K562 (cell line): Measurements from ENCODE around the gene ZNF839. TPM values are rescaled to one million over a fixed set of nuclear protein-coding genes. Genes with fewer than 3 reads are reported as not detected.
A peak's percentile ranks its signal among the peaks of the same experiment; 100 is the strongest.

Source experiments
- ADNP ChIP-seq: fragments of 200-800 bp; sonication (Bioruptor generic); IDR thresholded peaks from 2 replicates; pipeline ENCODE4 v1.6.1; 2016; ENCODE audit warnings: missing genetic modification characterization, missing compliant biosample characterization
- CHD2 ChIP-seq: IDR thresholded peaks from 2 replicates; pipeline ENCODE4 v1.6.1; 2011; ENCODE audit warnings: low read depth, low read length
- CREB1 ChIP-seq, 2 experiments: sonication (generic) in 1 of 2; formaldehyde crosslinking in 1 of 2; IDR thresholded peaks; 2 replicates each; pipeline versions ENCODE4 v1.6.1 to v1.8.0; 2012 to 2022; ENCODE audit warnings: inconsistent platforms in 1 of 2, mild to moderate bottlenecking in 1 of 2, missing genetic modification reagents in 1 of 2, moderate library complexity in 1 of 2
- CSDE1 ChIP-seq, 2 experiments: fragments of 450-650 bp; IDR thresholded peaks; 2 replicates each; pipeline ENCODE4 v1.6.1; 2016; ENCODE audit warnings: mild to moderate bottlenecking in 1 of 2
- E2F6 ChIP-seq, 2 experiments: IDR thresholded peaks; 2 replicates each; pipeline ENCODE4 v1.6.1; 2011; ENCODE audit warnings: borderline replicate concordance in 1 of 2, control low read depth in 1 of 2, low read depth in 1 of 2, low read length in 1 of 2, mild to moderate bottlenecking in 1 of 2, mixed read lengths in 1 of 2, moderate library complexity in 1 of 2; ENCODE audit not compliant: insufficient read depth in 1 of 2, insufficient read length in 1 of 2, poor library complexity in 1 of 2, severe bottlenecking in 1 of 2; ENCODE audit errors: extremely low read depth in 1 of 2
- GABPB1 ChIP-seq: sonication (generic); formaldehyde crosslinking; IDR thresholded peaks from 2 replicates; pipeline ENCODE4 v1.8.0; 2022; ENCODE audit warnings: mild to moderate bottlenecking, missing genetic modification reagents
- KAT2B ChIP-seq: IDR thresholded peaks from one replicate; pipeline ENCODE4 v1.6.1; 2012; ENCODE audit warnings: low read depth, mild to moderate bottlenecking, control low read depth, inconsistent platforms, low read length, moderate library complexity
- MIER1 ChIP-seq: fragments of 450-650 bp; IDR thresholded peaks from 2 replicates; pipeline ENCODE4 v1.6.1; 2016; ENCODE audit warnings: antibody characterized with exemption, mild to moderate bottlenecking, low read depth
- RB1 ChIP-seq: fragments of 450-650 bp; IDR thresholded peaks from 2 replicates; pipeline ENCODE4 v1.6.1; 2017; ENCODE audit warnings: low read depth, mild to moderate bottlenecking
- RBM22 ChIP-seq: fragments of 200-400 bp; formaldehyde crosslinking; IDR thresholded peaks from 2 replicates; pipeline ENCODE4 v1.6.1; 2018; ENCODE audit warnings: low read length, low read depth; ENCODE audit not compliant: poor library complexity, severe bottlenecking
- SMARCA4 ChIP-seq: fragments of 450-650 bp; IDR thresholded peaks from 2 replicates; pipeline ENCODE4 v1.6.1; 2016
- SMARCB1 ChIP-seq: IDR thresholded peaks from 2 replicates; pipeline ENCODE4 v1.6.1; 2011; ENCODE audit warnings: improper control_type of control experiment, low read depth; ENCODE audit not compliant: insufficient read length
- SNRNP70 ChIP-seq: fragments of 200-400 bp; formaldehyde crosslinking; optimal IDR thresholded peaks from 2 replicates; pipeline ENCODE3; 2017; ENCODE audit warnings: low read depth, low read length
- SP1 ChIP-seq: sonication (generic); formaldehyde crosslinking; IDR thresholded peaks from 2 replicates; pipeline ENCODE4 v1.8.1; 2022; ENCODE audit warnings: mild to moderate bottlenecking, missing genetic modification reagents
- TBP ChIP-seq: optimal IDR thresholded peaks from 2 replicates; pipeline ENCODE3; 2011; ENCODE audit warnings: low read depth, low read length, improper control_type of control experiment
- ZFX ChIP-seq: sonication (generic); formaldehyde crosslinking; IDR thresholded peaks from 2 replicates; pipeline ENCODE4 v1.8.0; 2022; ENCODE audit warnings: mild to moderate bottlenecking, missing genetic modification reagents, moderate library complexity
- ZMIZ1 ChIP-seq, 2 experiments: fragments of 150-350 bp in 1 of 2; IDR thresholded peaks; 2 replicates each; pipeline ENCODE4 v1.6.1; 2012 to 2016; ENCODE audit warnings: low read depth in 2 of 2, low read length in 2 of 2, mild to moderate bottlenecking in 1 of 2, moderate library complexity in 1 of 2
- ZNF197 ChIP-seq: fragments of 200-800 bp; sonication (Bioruptor generic); IDR thresholded peaks from 2 replicates; pipeline ENCODE4 v1.6.1; 2016; ENCODE audit warnings: low read depth, missing genetic modification characterization, missing compliant biosample characterization
- polyA plus RNA-seq, 8 experiments: library from polyadenylated mRNA; depleted of rRNA in 4 of 8; stranded (reverse) in 5 of 8; unstranded in 3 of 8; fragments of >200 nt; fragmentation: Nextera tagmentation in 2 of 8; fragmentation: Illumina TruSeq in 1 of 8; extraction: Ambion mirVana in 2 of 8; extraction: Trizol in 1 of 8; gene quantifications; 2 replicates each; pipeline versions ENCODE4 v1.2.1 to v1.2.3, GENCODE V29; 2011 to 2014; ENCODE audit warnings: inconsistent platforms in 1 of 8, missing spikeins in 1 of 8
- total RNA-seq, 7 experiments: library from RNA; depleted of rRNA in 6 of 7; stranded (reverse); fragments of >200 nt in 6 of 7; fragmentation: Illumina TruSeq in 2 of 7; extraction: Trizol in 2 of 7; gene quantifications; 2 replicates each; pipeline versions ENCODE4 v1.2.1 to v1.2.3, GENCODE V29; 2011 to 2021; ENCODE audit warnings: low replicate concordance in 1 of 7

Gene ZNF839
- total and polyA plus RNA-seq, 9 of the 15 experiments (the other 6 are each of a cell fraction or from before 2014, with no cell fraction given) = 0.42 to 8.4 (median 5.7) TPM

- TF ChIP-seq RBM22 (peak; percentile 97), SNRNP70 (no peak), CHD2 (0 out of 2 replicates have a peak, but pooled peaks have one; percentile 21), SP1 (peak; percentile 80; the same call in 1 of the 2 replicates), MIER1 (no peak), SMARCA4 (0 out of 2 replicates have a peak, but pooled peaks have one; percentile 25), SMARCB1 (no peak), ZFX (peak; percentile 68), ADNP (peak; percentile 95), ZMIZ1 (IDR thresholded peaks at IDR 0.05; ENCODE audit: low read depth in 2 of 2, low read length in 2 of 2) (no peak), ZNF197 (CRISPR knock-in tag) (no peak), E2F6 (IDR thresholded peaks at IDR 0.05; ENCODE audit: borderline replicate concordance in 1 of 2, extremely low read depth in 1 of 2, insufficient read depth in 1 of 2, insufficient read length in 1 of 2, low read depth in 1 of 2, low read length in 1 of 2, poor library complexity in 1 of 2, severe bottlenecking in 1 of 2) (peak in 1 of 2 experiments; percentile 33), CREB1 (IDR thresholded peaks at IDR 0.05) (peak; percentile 58), CREB1 (CRISPR knock-in tag; IDR thresholded peaks at IDR 0.05) (peak; percentile 74; the same call in 1 of the 2 replicates), KAT2B (no peak), GABPB1 (CRISPR knock-in tag) (peak; percentile 65; the same call in 1 of the 2 replicates), RB1 (peak; percentile 84), TBP (peak; percentile 99), CSDE1 (IDR thresholded peaks at IDR 0.05) (0 out of 4 replicates have a peak, but pooled peaks of 1 of the 2 experiments have one; percentile 42)
These were observed 2.6 kb upstream of the ZNF839 start (continued) for GRCh38 chr14:102316743-102317563.
